GM23338 (cell line): Measurements from ENCODE around the gene GRK5. TPM values are rescaled to one million over a fixed set of nuclear protein-coding genes. Genes with fewer than 3 reads are reported as not detected.

Experiments
- ATAC-seq: fragments of 200-7000 bp; cut with Tn5 transposase; 3 replicates; pipeline ENCODE4 v1.9.1; 2020
- DNase-seq: peaks from one replicate; pipeline ENCODE4 v3.0.0-alpha.2; 2015; ENCODE audit warnings: low spot score
- H2AFZ ChIP-seq: fragments of 200-600 bp; sonication (generic); 2 replicates; pipeline ENCODE4 v1.8.0; 2016; ENCODE audit warnings: antibody characterized with exemption, mild to moderate bottlenecking, moderate library complexity
- H3F3A ChIP-seq: fragments of 200-600 bp; sonication (generic); replicated peaks from 2 replicates; pipeline ENCODE4 v1.8.0; 2017; ENCODE audit warnings: antibody characterized with exemption, mixed run types, low read depth
- H3K27ac ChIP-seq: fragments of 200-600 bp; sonication (generic); 2 replicates; pipeline ENCODE4 v1.6.1; 2016; ENCODE audit warnings: low read depth
- H3K27me3 ChIP-seq: fragments of 200-600 bp; sonication (generic); 2 replicates; pipeline ENCODE4 v1.8.0; 2016; ENCODE audit warnings: mild to moderate bottlenecking, mixed run types, moderate library complexity; ENCODE audit not compliant: insufficient read depth
- H3K36me3 ChIP-seq: fragments of 200-600 bp; sonication (generic); 2 replicates; pipeline ENCODE4 v1.8.0; 2016; ENCODE audit warnings: mild to moderate bottlenecking; ENCODE audit not compliant: insufficient read depth
- H3K4me1 ChIP-seq: fragments of 200-600 bp; sonication (generic); 2 replicates; pipeline ENCODE4 v1.8.0; 2016; ENCODE audit warnings: mild to moderate bottlenecking, moderate library complexity; ENCODE audit not compliant: insufficient read depth
- H3K4me2 ChIP-seq: fragments of 200-600 bp; sonication (generic); 2 replicates; pipeline ENCODE4 v1.7.1; 2017; ENCODE audit warnings: mixed run types
- H3K4me3 ChIP-seq: fragments of 200-600 bp; sonication (generic); 2 replicates; pipeline ENCODE4 v1.6.1; 2016; ENCODE audit warnings: mixed run types
- H3K79me2 ChIP-seq: fragments of 200-600 bp; sonication (generic); replicated peaks from 2 replicates; pipeline ENCODE4 v1.8.0; 2017; ENCODE audit warnings: mild to moderate bottlenecking; ENCODE audit not compliant: insufficient read depth
- H3K9me2 ChIP-seq: fragments of 200-600 bp; sonication (generic); 2 replicates; pipeline ENCODE4 v1.8.0; 2017; ENCODE audit not compliant: insufficient read depth
- H4K20me1 ChIP-seq: fragments of 200-600 bp; sonication (generic); replicated peaks from 2 replicates; pipeline ENCODE4 v1.8.0; 2017; ENCODE audit warnings: mild to moderate bottlenecking; ENCODE audit not compliant: insufficient read depth
- H3K27ac Mint-ChIP-seq: 2 replicates; pipeline ENCODE4 v1.8.0; 2020; ENCODE audit warnings: inconsistent platforms, mild to moderate bottlenecking, moderate library complexity, mixed read lengths
- H3K27me3 Mint-ChIP-seq: 3 replicates; pipeline ENCODE4 v1.8.0; 2022; ENCODE audit warnings: low read depth, mild to moderate bottlenecking, moderate library complexity, mixed read lengths, inconsistent platforms; ENCODE audit not compliant: insufficient read depth, poor library complexity
- H3K36me3 Mint-ChIP-seq: 3 replicates; pipeline ENCODE4 v1.8.0; 2021; ENCODE audit warnings: low read depth, mild to moderate bottlenecking, inconsistent platforms, moderate library complexity, mixed read lengths
- H3K4me1 Mint-ChIP-seq: 3 replicates; pipeline ENCODE4 v1.8.0; 2020; ENCODE audit warnings: mild to moderate bottlenecking, inconsistent platforms, mixed read lengths
- H3K4me3 Mint-ChIP-seq: 3 replicates; pipeline ENCODE4 v1.8.0; 2021; ENCODE audit warnings: moderate library complexity, mild to moderate bottlenecking, inconsistent platforms, mixed read lengths
- H3K9me3 Mint-ChIP-seq: 3 replicates; pipeline ENCODE4 v1.8.0; 2020; ENCODE audit warnings: moderate library complexity, mild to moderate bottlenecking, inconsistent platforms, mixed read lengths
- EZH2 ChIP-seq: fragments of 200-600 bp; sonication (generic); IDR thresholded peaks from one replicate; pipeline ENCODE4 v1.8.0; 2017; ENCODE audit warnings: antibody characterized with exemption, mild to moderate bottlenecking, low read depth; ENCODE audit not compliant: unreplicated experiment
- NANOG ChIP-seq: IDR thresholded peaks from 2 replicates; pipeline ENCODE4 v1.6.1; 2016; ENCODE audit warnings: antibody characterized with exemption, borderline replicate concordance
- POLR2AphosphoS5 ChIP-seq: IDR thresholded peaks from 2 replicates; pipeline ENCODE4 v1.6.1; 2016; ENCODE audit warnings: antibody characterized with exemption, low read depth
- STAT1 ChIP-seq: IDR thresholded peaks from one replicate; pipeline ENCODE4 v1.6.1; 2016; ENCODE audit warnings: antibody characterized with exemption; ENCODE audit not compliant: unreplicated experiment
- ZNF114 ChIP-seq: fragments of 250-450 bp; sonication (Bioruptor Pico); IDR thresholded peaks from 2 replicates; pipeline ENCODE4 v1.5.0; 2020; ENCODE audit warnings: mild to moderate bottlenecking, moderate library complexity
- ZNF331 ChIP-seq: fragments of 250-450 bp; sonication (Bioruptor Pico); IDR thresholded peaks from 2 replicates; pipeline ENCODE4 v1.5.0; 2020; ENCODE audit warnings: low read depth, mild to moderate bottlenecking, moderate library complexity
- ZNF462 ChIP-seq: fragments of 250-450 bp; sonication (Bioruptor Pico); IDR thresholded peaks from 2 replicates; pipeline ENCODE4 v1.5.0; 2020; ENCODE audit warnings: mild to moderate bottlenecking, moderate library complexity
- polyA plus RNA-seq: library from polyadenylated mRNA; unstranded; fragments of >200 nt; fragmentation: Nextera tagmentation; extraction: Ambion mirVana; gene quantifications from 2 replicates; pipeline ENCODE4 v1.2.1, GENCODE V29; 2016
- total RNA-seq: library from RNA; depleted of rRNA; stranded (reverse); fragments of >200 nt; shearing (Covaris generic); gene quantifications from 2 replicates; pipeline ENCODE4 v1.2.3, GENCODE V29; 2014

The GRK5 gene
- total and polyA plus RNA-seq, 2 experiments from 2014 or later, result 0.53 to 2.0 TPM

GRCh38 chr10:119421891-119422681 lies 214.7 kb downstream of the GRK5 start:
- H4K20me1 ChIP-seq, result no peaks in the 10 kb centered on the region
- Mint-ChIP-seq H3K27ac (no peak overlapping the region), H3K4me3 (no peak overlapping the region), H3K27me3 (peaks cover 6% of the 10 kb centered on the region), H3K36me3 (no peaks in the 10 kb centered on the region), H3K4me1 (peaks cover 20% of the 10 kb centered on the region), H3K9me3 (no peaks in the 10 kb centered on the region)
- no peaks in the 10 kb centered on the region for H3F3A ChIP-seq
- H3K9me2 ChIP-seq, result no peaks in the 10 kb centered on the region
- H3K27me3 ChIP-seq, result no peaks in the 10 kb centered on the region
- H3K4me1 ChIP-seq, result peaks cover 7% of the 10 kb centered on the region
- peak; percentile 22 for DNase-seq
- peak overlapping the region; percentile 43; the same call in 1 of the 2 replicates for H3K4me2 ChIP-seq
- ATAC-seq, result peak; percentile 60
- no peak overlapping the region for H3K4me3 ChIP-seq
- no peaks in the 10 kb centered on the region for H3K36me3 ChIP-seq
- no peak for TF ChIP-seq EZH2
- no peak for TF ChIP-seq POLR2AphosphoS5
- TF ChIP-seq ZNF331, result no peak
- TF ChIP-seq ZNF114, result no peak
- no peak for TF ChIP-seq NANOG
- no peak for TF ChIP-seq ZNF462 (CRISPR knock-in tag)
- TF ChIP-seq STAT1, result no peak
- H3K27ac ChIP-seq, result 0 out of 2 replicates have a peak overlapping the region, but pooled peaks have one; percentile 32
- no peak overlapping the region for H2AFZ ChIP-seq
- H3K79me2 ChIP-seq, result no peaks in the 10 kb centered on the region
